H9 (cell line): ENCODE data around the gene KIF6. TPM values are rescaled to one million over a fixed set of nuclear protein-coding genes. Genes with fewer than 3 reads are reported as not detected.

Experiments
- DNase-seq: peaks from one replicate; pipeline ENCODE4 v3.0.0-alpha.2; 2017
- H2AFZ ChIP-seq: one replicate; pipeline ENCODE4 v1.6.1; 2013; ENCODE audit warnings: mild to moderate bottlenecking, low read length, control low read depth, moderate library complexity
- H2AK5ac ChIP-seq: 2 replicates; pipeline ENCODE4 v1.6.1; 2013; ENCODE audit warnings: low read length, control low read depth, mixed read lengths; ENCODE audit not compliant: insufficient read length
- H2BK120ac ChIP-seq: one replicate; pipeline ENCODE4 v1.6.1; 2013; ENCODE audit warnings: low read depth, mild to moderate bottlenecking, low read length, control low read depth, inconsistent platforms; ENCODE audit not compliant: poor library complexity, severe bottlenecking
- H2BK12ac ChIP-seq: 2 replicates; pipeline ENCODE4 v1.6.1; 2013; ENCODE audit warnings: low read length, control low read depth, mixed read lengths, low read depth; ENCODE audit not compliant: insufficient read length
- H2BK15ac ChIP-seq: 2 replicates; pipeline ENCODE4 v1.6.1; 2013; ENCODE audit warnings: low read depth, low read length, control low read depth
- H2BK20ac ChIP-seq: one replicate; pipeline ENCODE4 v1.6.1; 2013; ENCODE audit warnings: low read depth, mild to moderate bottlenecking, low read length, control low read depth, inconsistent platforms; ENCODE audit not compliant: poor library complexity, severe bottlenecking
- H2BK5ac ChIP-seq: 2 replicates; pipeline ENCODE4 v1.6.1; 2013; ENCODE audit warnings: low read length, control low read depth, mixed read lengths; ENCODE audit not compliant: insufficient read length
- H3K14ac ChIP-seq: 2 replicates; pipeline ENCODE4 v1.6.1; 2013; ENCODE audit warnings: low read length, control low read depth; ENCODE audit not compliant: insufficient read depth
- H3K18ac ChIP-seq: 2 replicates; pipeline ENCODE4 v1.6.1; 2013; ENCODE audit warnings: low read depth, mild to moderate bottlenecking, mixed read lengths, low read length, control low read depth; ENCODE audit not compliant: insufficient read length
- H3K23ac ChIP-seq: 2 replicates; pipeline ENCODE4 v1.6.1; 2013; ENCODE audit warnings: low read length, control low read depth, mixed read lengths, low read depth; ENCODE audit not compliant: insufficient read length
- H3K23me2 ChIP-seq: 2 replicates; pipeline ENCODE4 v1.6.1; 2013; ENCODE audit warnings: low read depth, mild to moderate bottlenecking, mixed read lengths, low read length, control low read depth; ENCODE audit not compliant: insufficient read length, poor library complexity, severe bottlenecking
- H3K27ac ChIP-seq: 2 replicates; pipeline ENCODE4 v1.5.1; 2013; ENCODE audit warnings: low read length, control low read depth, mixed read lengths, low read depth; ENCODE audit not compliant: insufficient read length
- H3K27me3 ChIP-seq: 2 replicates; pipeline ENCODE4 v1.6.1; 2013; ENCODE audit warnings: low read length, control low read depth, inconsistent platforms; ENCODE audit not compliant: insufficient read depth
- H3K4ac ChIP-seq: 2 replicates; pipeline ENCODE4 v1.6.1; 2013; ENCODE audit warnings: low read depth, mild to moderate bottlenecking, control low read depth, inconsistent platforms, low read length, moderate library complexity
- H3K4me1 ChIP-seq: 2 replicates; pipeline ENCODE4 v1.6.1; 2013; ENCODE audit warnings: low read length, control low read depth, inconsistent platforms; ENCODE audit not compliant: insufficient read depth
- H3K4me2 ChIP-seq: 2 replicates; pipeline ENCODE4 v1.6.1; 2013; ENCODE audit warnings: low read length, control low read depth, mixed read lengths; ENCODE audit not compliant: insufficient read length, insufficient read depth
- H3K56ac ChIP-seq: 2 replicates; pipeline ENCODE4 v1.6.1; 2013; ENCODE audit warnings: low read depth, mild to moderate bottlenecking, mixed read lengths, low read length, control low read depth; ENCODE audit not compliant: insufficient read length
- H3K79me1 ChIP-seq: 2 replicates; pipeline ENCODE4 v1.6.1; 2013; ENCODE audit warnings: low read depth, mild to moderate bottlenecking, moderate library complexity, low read length, control low read depth, inconsistent platforms; ENCODE audit not compliant: insufficient read depth, poor library complexity, severe bottlenecking
- H3K79me2 ChIP-seq: 2 replicates; pipeline ENCODE4 v1.6.1; 2013; ENCODE audit warnings: low read length, control low read depth, inconsistent platforms; ENCODE audit not compliant: insufficient read depth
- H3K9ac ChIP-seq: 2 replicates; pipeline ENCODE4 v1.6.1; 2013; ENCODE audit warnings: low read length, control low read depth, mixed read lengths; ENCODE audit not compliant: insufficient read length; ENCODE audit errors: extremely low read depth
- H3K9me3 ChIP-seq: one replicate; pipeline ENCODE4 v1.6.1; 2013; ENCODE audit warnings: low read depth, low read length, inconsistent platforms; ENCODE audit not compliant: control insufficient read depth
- H3T11ph ChIP-seq: one replicate; pipeline ENCODE4 v1.6.1; 2013; ENCODE audit warnings: mild to moderate bottlenecking, low read length, control low read depth, inconsistent platforms
- H4K20me1 ChIP-seq: one replicate; pipeline ENCODE4 v1.6.1; 2013; ENCODE audit not compliant: control insufficient read depth, insufficient read length, insufficient read depth
- H4K5ac ChIP-seq: 2 replicates; pipeline ENCODE4 v1.6.1; 2013; ENCODE audit warnings: low read depth, mild to moderate bottlenecking, mixed read lengths, low read length, control low read depth; ENCODE audit not compliant: insufficient read length
- H4K8ac ChIP-seq: replicated peaks from 2 replicates; pipeline ENCODE4 v1.6.1; 2013; ENCODE audit warnings: low read length, control low read depth, mixed read lengths, low read depth; ENCODE audit not compliant: insufficient read length
- H4K91ac ChIP-seq: 2 replicates; pipeline ENCODE4 v1.6.1; 2013; ENCODE audit warnings: low read depth, mild to moderate bottlenecking, moderate library complexity, mixed read lengths, low read length, control low read depth; ENCODE audit not compliant: insufficient read length
- H3K27ac Mint-ChIP-seq, 3 experiments: 2 replicates in 2 of 3; 3 replicates in 1 of 3; pipeline ENCODE4 v1.8.0; 2020 to 2021; ENCODE audit warnings: mixed read lengths in 3 of 3, mild to moderate bottlenecking in 1 of 3, moderate library complexity in 1 of 3
- H3K27me3 Mint-ChIP-seq: 2 replicates; pipeline ENCODE4 v1.8.0; 2021; ENCODE audit warnings: low read depth, mild to moderate bottlenecking, moderate library complexity, mixed read lengths
- H3K36me3 Mint-ChIP-seq, 3 experiments: 2 replicates in 2 of 3; 3 replicates in 1 of 3; pipeline ENCODE4 v1.8.0; 2020 to 2021; ENCODE audit warnings: low read depth in 3 of 3, mixed read lengths in 3 of 3; ENCODE audit not compliant: insufficient read depth in 1 of 3
- H3K4me1 Mint-ChIP-seq, 2 experiments: 2 replicates each; pipeline ENCODE4 v1.8.0; 2020; ENCODE audit warnings: mixed read lengths in 2 of 2
- H3K4me3 Mint-ChIP-seq, 2 experiments: 2 replicates in 1 of 2; 3 replicates in 1 of 2; pipeline ENCODE4 v1.8.0; 2020 to 2021; ENCODE audit warnings: mild to moderate bottlenecking in 2 of 2, mixed read lengths in 2 of 2, moderate library complexity in 1 of 2
- H3K9me3 Mint-ChIP-seq, 2 experiments: 2 replicates in 1 of 2; 3 replicates in 1 of 2; pipeline ENCODE4 v1.8.0; 2020; ENCODE audit warnings: mild to moderate bottlenecking in 2 of 2, mixed read lengths in 2 of 2, moderate library complexity in 1 of 2
- CTCF ChIP-seq: fragments of 200-600 bp; sonication (generic); conservative IDR thresholded peaks from 3 replicates; pipeline ENCODE4 v1.8.0; 2021; ENCODE audit warnings: antibody characterized with exemption, mild to moderate bottlenecking
- WGBS: extraction: QIAGEN DNeasy Blood & Tissue Kit; methylation state at CpG from one replicate; pipeline ENCODE4 v1.1.7; 2013; ENCODE audit warnings: missing lambda C conversion rate, low lambda C conversion rate, mixed read lengths; ENCODE audit not compliant: insufficient read length; ENCODE audit errors: extremely low coverage; 5-methylcytosine and 5-hydroxymethylcytosine counted together
- total RNA-seq: library from RNA; stranded (reverse); gene quantifications from 2 replicates; pipeline ENCODE4 v1.2.1, GENCODE V29; 2021

KIF6 gene
- total RNA-seq, 1 experiment from 2014 or later, result 0.63 TPM

- Histone ChIP-seq H3K9me3 (no peaks in the 10 kb centered on the region), H2BK5ac (no peak overlapping the region), H2AK5ac (no peak overlapping the region), H2BK15ac (no peak overlapping the region), H3T11ph (no peak overlapping the region), H2BK20ac (no peak overlapping the region), H3K23me2 (no peaks in the 10 kb centered on the region), H2BK120ac (no peak overlapping the region), H3K79me2 (no peaks in the 10 kb centered on the region), H4K8ac (no peak overlapping the region), H3K14ac (no peak overlapping the region), H4K20me1 (no peaks in the 10 kb centered on the region), H2AFZ (no peak overlapping the region), H3K4me1 (no peaks in the 10 kb centered on the region), H3K56ac (no peak overlapping the region), H3K18ac (no peak overlapping the region), H2BK12ac (no peak overlapping the region), H3K27me3 (no peaks in the 10 kb centered on the region), H3K9ac (no peak overlapping the region), H3K27ac (no peak overlapping the region), H3K79me1 (no peaks in the 10 kb centered on the region), H4K91ac (no peak overlapping the region), H3K4ac (no peak overlapping the region), H4K5ac (no peak overlapping the region), H3K23ac (no peak overlapping the region), H3K4me2 (no peak overlapping the region)
- no peaks in the 10 kb centered on the region; the same call in 1 of the 2 replicates for H3K27me3 Mint-ChIP-seq
- H3K36me3 Mint-ChIP-seq, result no peaks in the 10 kb centered on the region
- no peak for DNase-seq
- H3K9me3 Mint-ChIP-seq, result no peaks in the 10 kb centered on the region
- no peak overlapping the region for H3K27ac Mint-ChIP-seq
- no CpG with 5 or more reads among the region's 4 CpGs for WGBS
- H3K4me1 Mint-ChIP-seq, result peaks cover 3 to 5% of the 10 kb centered on the region in 2 experiments; a peak in 2 of 4 replicates
- H3K4me3 Mint-ChIP-seq, result no peak overlapping the region
- no peak for TF ChIP-seq CTCF
Measured at GRCh38 chr6:39696986-39697788, 28.0 kb downstream of the KIF6 start.
